ENCODE data around the gene DNAI7.

The DNAI7 gene

GRCh38 chr12:25110260-25110659 lies 84.7 kb downstream of the DNAI7 start:
- Histone ChIP-seq H3K9ac (no peak overlapping the region), H2AFZ (ENCODE audit: low read depth) (no peak overlapping the region), H3K27me3 (ENCODE audit: insufficient read depth, low read depth) (no peaks in the 10 kb centered on the region), H4K20me1 (ENCODE audit: insufficient read depth) (no peaks in the 10 kb centered on the region), H3K27ac (no peak overlapping the region), H3K4me3 (IDR thresholded peaks at IDR 0.05; ENCODE audit: insufficient read depth, low read depth, low read length) (no peak overlapping the region), H3K36me3 (ENCODE audit: insufficient read depth) (no peaks in the 10 kb centered on the region), H3K4me1 (ENCODE audit: low read depth, poor library complexity, severe bottlenecking) (no peaks in the 10 kb centered on the region), H3K4me2 (no peak overlapping the region), H3K79me2 (ENCODE audit: insufficient read depth, low read depth) (no peaks in the 10 kb centered on the region)
- TF ChIP-seq CTCF (conservative IDR thresholded peaks at IDR 0.05; ENCODE audit: low read depth, low read length) = no peak

GRCh38 chr12:25107920-25108319 lies 87.0 kb downstream of the DNAI7 start:
- no peaks in the 10 kb centered on the region for H3K36me3 ChIP-seq (ENCODE audit: insufficient read depth)
- no peaks in the 10 kb centered on the region for H3K4me1 ChIP-seq (ENCODE audit: low read depth, poor library complexity, severe bottlenecking)
- no peaks in the 10 kb centered on the region for H4K20me1 ChIP-seq (ENCODE audit: insufficient read depth)
- no peak overlapping the region for H3K27ac ChIP-seq
- no peak overlapping the region for H3K4me3 ChIP-seq (IDR thresholded peaks at IDR 0.05; ENCODE audit: insufficient read depth, low read depth, low read length)
- no peak for TF ChIP-seq CTCF (conservative IDR thresholded peaks at IDR 0.05; ENCODE audit: low read depth, low read length)
- H3K4me2 ChIP-seq = no peak overlapping the region
- no peak overlapping the region for H2AFZ ChIP-seq (ENCODE audit: low read depth)
- no peak overlapping the region for H3K9ac ChIP-seq
- H3K79me2 ChIP-seq (ENCODE audit: insufficient read depth, low read depth) = no peaks in the 10 kb centered on the region
- H3K27me3 ChIP-seq (ENCODE audit: insufficient read depth, low read depth) = no peaks in the 10 kb centered on the region

GRCh38 chr12:25106818-25107217 lies 88.1 kb downstream of the DNAI7 start:
- H2AFZ ChIP-seq (ENCODE audit: low read depth) = no peak overlapping the region
- no peak overlapping the region for H3K27ac ChIP-seq
- no peak overlapping the region for H3K4me3 ChIP-seq (IDR thresholded peaks at IDR 0.05; ENCODE audit: insufficient read depth, low read depth, low read length)
- no peaks in the 10 kb centered on the region for H4K20me1 ChIP-seq (ENCODE audit: insufficient read depth)
- TF ChIP-seq CTCF (conservative IDR thresholded peaks at IDR 0.05; ENCODE audit: low read depth, low read length) = no peak
- H3K9ac ChIP-seq = no peak overlapping the region
- no peaks in the 10 kb centered on the region for H3K27me3 ChIP-seq (ENCODE audit: insufficient read depth, low read depth)
- H3K4me2 ChIP-seq = no peak overlapping the region
- no peaks in the 10 kb centered on the region for H3K36me3 ChIP-seq (ENCODE audit: insufficient read depth)
- no peaks in the 10 kb centered on the region for H3K4me1 ChIP-seq (ENCODE audit: low read depth, poor library complexity, severe bottlenecking)
- no peaks in the 10 kb centered on the region for H3K79me2 ChIP-seq (ENCODE audit: insufficient read depth, low read depth)

- H3K4me3 ChIP-seq (IDR thresholded peaks at IDR 0.05; ENCODE audit: insufficient read depth, low read depth, low read length) = no peak overlapping the region
- no peaks in the 10 kb centered on the region for H4K20me1 ChIP-seq (ENCODE audit: insufficient read depth)
- H2AFZ ChIP-seq (ENCODE audit: low read depth) = no peak overlapping the region
- no peaks in the 10 kb centered on the region for H3K36me3 ChIP-seq (ENCODE audit: insufficient read depth)
- H3K27ac ChIP-seq = no peak overlapping the region
- H3K79me2 ChIP-seq (ENCODE audit: insufficient read depth, low read depth) = no peaks in the 10 kb centered on the region
- H3K4me2 ChIP-seq = no peak overlapping the region
- H3K9ac ChIP-seq = no peak overlapping the region
- no peak for TF ChIP-seq CTCF (conservative IDR thresholded peaks at IDR 0.05; ENCODE audit: low read depth, low read length)
- H3K4me1 ChIP-seq (ENCODE audit: low read depth, poor library complexity, severe bottlenecking) = no peaks in the 10 kb centered on the region
- no peaks in the 10 kb centered on the region for H3K27me3 ChIP-seq (ENCODE audit: insufficient read depth, low read depth)
These were observed 92.6 kb downstream of the DNAI7 start for GRCh38 chr12:25102402-25102801.

- Histone ChIP-seq H3K4me1 (ENCODE audit: low read depth, poor library complexity, severe bottlenecking) (no peaks in the 10 kb centered on the region), H3K27me3 (ENCODE audit: insufficient read depth, low read depth) (no peaks in the 10 kb centered on the region), H4K20me1 (ENCODE audit: insufficient read depth) (no peaks in the 10 kb centered on the region), H2AFZ (ENCODE audit: low read depth) (no peak overlapping the region), H3K27ac (no peak overlapping the region), H3K9ac (no peak overlapping the region), H3K4me3 (IDR thresholded peaks at IDR 0.05; ENCODE audit: insufficient read depth, low read depth, low read length) (no peak overlapping the region), H3K4me2 (no peak overlapping the region), H3K79me2 (ENCODE audit: insufficient read depth, low read depth) (no peaks in the 10 kb centered on the region), H3K36me3 (ENCODE audit: insufficient read depth) (no peaks in the 10 kb centered on the region)
- TF ChIP-seq CTCF (conservative IDR thresholded peaks at IDR 0.05; ENCODE audit: low read depth, low read length) = no peak
These were observed 93.9 kb downstream of the DNAI7 start for GRCh38 chr12:25101092-25101445.

Data from KMS-11 (cell line).